GM19035 (cell line): Measurements from ENCODE around the gene DCBLD1.

Source experiments
- ATAC-seq: cut with Tn5 transposase; IDR thresholded peaks from one replicate; pipeline ENCODE4 v1.9.1; 2021; ENCODE audit not compliant: unreplicated experiment

DCBLD1 gene

GRCh38 chr6:117525607-117526006, 43.1 kb downstream of the DCBLD1 start:
- ATAC-seq, result no peak

GRCh38 chr6:117530467-117531242, 48.2 kb downstream of the DCBLD1 start:
- ATAC-seq, result no peak

- no peak for ATAC-seq
Observed at GRCh38 chr6:117531346-117531745, 48.9 kb downstream of the DCBLD1 start.

GRCh38 chr6:117531809-117532725, 49.6 kb downstream of the DCBLD1 start:
- ATAC-seq, result no peak

GRCh38 chr6:117533775-117534174, 51.3 kb downstream of the DCBLD1 start:
- ATAC-seq, result no peak

- no peak for ATAC-seq
Observed at GRCh38 chr6:117534974-117535373, 52.5 kb downstream of the DCBLD1 start.

- no peak for ATAC-seq
Observed at GRCh38 chr6:117536317-117536716, 53.8 kb downstream of the DCBLD1 start.

GRCh38 chr6:117538615-117539014, 56.1 kb downstream of the DCBLD1 start:
- no peak for ATAC-seq

- ATAC-seq, result no peak
Observed at GRCh38 chr6:117540670-117541069, 58.2 kb downstream of the DCBLD1 start.

- ATAC-seq, result no peak
Observed at GRCh38 chr6:117542493-117542892, 60.0 kb downstream of the DCBLD1 start.

- no peak for ATAC-seq
Observed at GRCh38 chr6:117544716-117545115, 62.2 kb downstream of the DCBLD1 start.

- ATAC-seq, result no peak
Observed at GRCh38 chr6:117545161-117545595, 62.7 kb downstream of the DCBLD1 start.

GRCh38 chr6:117546674-117547073, 64.2 kb downstream of the DCBLD1 start:
- no peak for ATAC-seq

GRCh38 chr6:117547688-117548621, 65.5 kb downstream of the DCBLD1 start:
- ATAC-seq, result peak; percentile 44

GRCh38 chr6:117548797-117549301, 66.4 kb downstream of the DCBLD1 start:
- ATAC-seq, result no peak

- no peak for ATAC-seq
Observed at GRCh38 chr6:117549611-117550010, 67.1 kb downstream of the DCBLD1 start.

- ATAC-seq, result no peak
Observed at GRCh38 chr6:117550078-117550600, 67.7 kb downstream of the DCBLD1 start.

GRCh38 chr6:117550618-117551242, 68.3 kb downstream of the DCBLD1 start:
- no peak for ATAC-seq

GRCh38 chr6:117552618-117553017, 70.1 kb downstream of the DCBLD1 start:
- ATAC-seq, result no peak

- no peak for ATAC-seq
Observed at GRCh38 chr6:117553142-117553541, 70.7 kb downstream of the DCBLD1 start.
